ENCODE data around the gene PPARD. TPM values are rescaled to one million over a fixed set of nuclear protein-coding genes. Genes with fewer than 3 reads are reported as not detected.

PPARD gene
- total RNA-seq, 1 donor from 2014 or later: 4.9 TPM

- no peaks in the 10 kb centered on the region for H3K36me3 ChIP-seq
- peak overlapping the region; percentile 67 for H3K27ac ChIP-seq
- no peak for DNase-seq (ENCODE audit: low spot score)
- peaks cover 69% of the 10 kb centered on the region for H3F3A ChIP-seq (ENCODE audit: low read depth)
- H3K4me1 ChIP-seq: peaks cover 24% of the 10 kb centered on the region
- H3K27ac Mint-ChIP-seq: peak overlapping the region; percentile 76
- H3K79me2 ChIP-seq (ENCODE audit: low read depth): peaks cover 33% of the 10 kb centered on the region
- H3K4me2 ChIP-seq: no peak overlapping the region
- no peak overlapping the region for H2AFZ ChIP-seq (replicated peaks)
- H3K27me3 Mint-ChIP-seq (ENCODE audit: insufficient read depth, low read depth): peaks cover 3% of the 10 kb centered on the region
- H3K4me3 Mint-ChIP-seq: no peak overlapping the region
- H3K9ac ChIP-seq: no peak overlapping the region
- H3K4me1 Mint-ChIP-seq: peaks cover 34% of the 10 kb centered on the region
- TF ChIP-seq EZH2phosphoT487 (IDR thresholded peaks at IDR 0.05) (no peak), EZH2 (IDR thresholded peaks at IDR 0.05) (no peak)
- TF ChIP-seq, protein P1, sequence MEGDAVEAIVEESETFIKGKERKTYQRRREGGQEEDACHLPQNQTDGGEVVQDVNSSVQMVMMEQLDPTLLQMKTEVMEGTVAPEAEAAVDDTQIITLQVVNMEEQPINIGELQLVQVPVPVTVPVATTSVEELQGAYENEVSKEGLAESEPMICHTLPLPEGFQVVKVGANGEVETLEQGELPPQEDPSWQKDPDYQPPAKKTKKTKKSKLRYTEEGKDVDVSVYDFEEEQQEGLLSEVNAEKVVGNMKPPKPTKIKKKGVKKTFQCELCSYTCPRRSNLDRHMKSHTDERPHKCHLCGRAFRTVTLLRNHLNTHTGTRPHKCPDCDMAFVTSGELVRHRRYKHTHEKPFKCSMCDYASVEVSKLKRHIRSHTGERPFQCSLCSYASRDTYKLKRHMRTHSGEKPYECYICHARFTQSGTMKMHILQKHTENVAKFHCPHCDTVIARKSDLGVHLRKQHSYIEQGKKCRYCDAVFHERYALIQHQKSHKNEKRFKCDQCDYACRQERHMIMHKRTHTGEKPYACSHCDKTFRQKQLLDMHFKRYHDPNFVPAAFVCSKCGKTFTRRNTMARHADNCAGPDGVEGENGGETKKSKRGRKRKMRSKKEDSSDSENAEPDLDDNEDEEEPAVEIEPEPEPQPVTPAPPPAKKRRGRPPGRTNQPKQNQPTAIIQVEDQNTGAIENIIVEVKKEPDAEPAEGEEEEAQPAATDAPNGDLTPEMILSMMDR (IDR thresholded peaks at IDR 0.05): no peak
- H4K20me1 ChIP-seq (ENCODE audit: low read depth): peaks cover 50% of the 10 kb centered on the region
- H3K4me3 ChIP-seq: no peak overlapping the region
- H3K9me3 ChIP-seq (ENCODE audit: low read depth): no peaks in the 10 kb centered on the region
- peaks cover 28% of the 10 kb centered on the region for H3K36me3 Mint-ChIP-seq
- H3K27me3 ChIP-seq: no peaks in the 10 kb centered on the region
- H3K9me3 Mint-ChIP-seq: no peaks in the 10 kb centered on the region
Observed at GRCh38 chr6:35474131-35474941, 132.0 kb downstream of the PPARD start.

DNA sequence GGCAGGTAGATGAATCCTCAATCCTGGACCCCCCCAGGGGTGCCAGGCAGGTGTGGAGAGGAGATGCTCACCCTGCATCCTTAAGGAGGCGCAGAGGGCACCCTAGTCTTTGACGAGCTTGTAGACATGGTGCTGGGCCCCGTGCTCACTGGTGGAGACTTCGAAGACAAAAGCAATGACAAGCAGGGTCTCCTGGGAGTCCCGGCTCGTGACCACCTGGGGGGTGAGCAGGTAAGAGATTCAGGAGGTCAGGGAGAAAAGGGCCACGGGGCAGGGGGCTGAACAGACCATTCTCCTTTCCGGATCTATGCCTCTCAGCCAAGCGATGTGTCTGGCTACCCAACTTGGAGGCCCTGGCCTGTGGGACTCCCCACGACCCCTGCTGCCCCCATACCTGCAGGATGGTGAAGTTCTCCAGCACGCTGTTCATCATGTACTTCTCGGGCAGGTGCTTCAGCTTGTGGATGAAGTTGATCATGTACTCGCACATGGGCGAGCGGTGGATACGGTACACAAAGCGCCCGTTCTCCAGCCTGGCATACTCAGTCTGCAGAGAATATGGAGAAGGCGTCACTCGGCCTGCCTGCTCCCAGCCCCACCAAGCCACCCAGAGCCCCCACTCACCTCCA, 132.7 kb downstream of the PPARD start:
- H3K27me3 Mint-ChIP-seq (ENCODE audit: insufficient read depth, low read depth): no peaks in the 10 kb centered on the region
- no peaks in the 10 kb centered on the region for H3K9me3 ChIP-seq (ENCODE audit: low read depth)
- H2AFZ ChIP-seq (replicated peaks): no peak overlapping the region
- peak overlapping the region; percentile 67 for H3K27ac ChIP-seq
- H3K4me3 ChIP-seq: no peak overlapping the region
- DNase-seq (ENCODE audit: low spot score): no peak
- TF ChIP-seq, protein P1 (IDR thresholded peaks at IDR 0.05): no peak
- TF ChIP-seq EZH2 (IDR thresholded peaks at IDR 0.05): no peak
- no peak for TF ChIP-seq EZH2phosphoT487 (IDR thresholded peaks at IDR 0.05)
- peak overlapping the region; percentile 76 for H3K27ac Mint-ChIP-seq
- no peak overlapping the region for H3K4me2 ChIP-seq
- H3K4me3 Mint-ChIP-seq: no peak overlapping the region
- peaks cover 43% of the 10 kb centered on the region for H4K20me1 ChIP-seq (ENCODE audit: low read depth)
- H3K4me1 ChIP-seq: peaks cover 17% of the 10 kb centered on the region
- H3K27me3 ChIP-seq: no peaks in the 10 kb centered on the region
- H3K9me3 Mint-ChIP-seq: no peaks in the 10 kb centered on the region
- H3K9ac ChIP-seq: no peak overlapping the region
- peaks cover 26% of the 10 kb centered on the region for H3K4me1 Mint-ChIP-seq
- H3K79me2 ChIP-seq (ENCODE audit: low read depth): peaks cover 26% of the 10 kb centered on the region
- peaks cover 21% of the 10 kb centered on the region for H3K36me3 Mint-ChIP-seq
- H3K36me3 ChIP-seq: no peaks in the 10 kb centered on the region
- peaks cover 62% of the 10 kb centered on the region for H3F3A ChIP-seq (ENCODE audit: low read depth)

DNA sequence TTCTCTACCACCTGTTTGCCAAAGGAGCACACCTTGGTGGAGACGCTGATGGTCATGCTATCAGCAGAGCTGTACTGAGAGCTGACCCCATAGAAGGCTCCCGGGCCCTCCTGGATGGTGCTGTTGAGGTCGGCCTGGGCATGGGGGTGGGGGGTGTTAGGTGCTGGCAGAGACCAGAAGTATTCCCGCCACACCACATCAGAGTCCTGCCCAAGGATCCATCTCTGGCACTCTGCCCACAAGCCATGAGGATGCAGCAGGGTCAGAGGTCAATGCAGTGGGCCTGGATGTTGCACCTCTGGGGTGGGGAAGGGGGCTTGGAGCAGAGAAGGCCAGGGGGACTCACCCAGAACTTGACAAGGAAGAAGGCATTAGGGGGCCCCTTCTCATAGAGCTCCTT, 133.2 kb downstream of the PPARD start:
- DNase-seq (ENCODE audit: low spot score): no peak
- no peak overlapping the region for H3K27ac Mint-ChIP-seq
- Histone ChIP-seq H2AFZ (replicated peaks) (no peak overlapping the region), H3K9me3 (ENCODE audit: low read depth) (no peaks in the 10 kb centered on the region), H3K27me3 (no peaks in the 10 kb centered on the region), H3F3A (ENCODE audit: low read depth) (peaks cover 56% of the 10 kb centered on the region), H4K20me1 (ENCODE audit: low read depth) (peaks cover 38% of the 10 kb centered on the region), H3K79me2 (ENCODE audit: low read depth) (peaks cover 21% of the 10 kb centered on the region), H3K4me1 (peaks cover 12% of the 10 kb centered on the region), H3K27ac (no peak overlapping the region), H3K4me3 (no peak overlapping the region), H3K4me2 (no peak overlapping the region), H3K36me3 (no peaks in the 10 kb centered on the region), H3K9ac (no peak overlapping the region)
- peaks cover 16% of the 10 kb centered on the region for H3K36me3 Mint-ChIP-seq
- H3K4me1 Mint-ChIP-seq: peaks cover 21% of the 10 kb centered on the region
- H3K9me3 Mint-ChIP-seq: no peaks in the 10 kb centered on the region
- H3K4me3 Mint-ChIP-seq: no peak overlapping the region
- TF ChIP-seq EZH2 (IDR thresholded peaks at IDR 0.05): no peak
- TF ChIP-seq, protein P1 (IDR thresholded peaks at IDR 0.05): no peak
- no peak for TF ChIP-seq EZH2phosphoT487 (IDR thresholded peaks at IDR 0.05)
- H3K27me3 Mint-ChIP-seq (ENCODE audit: insufficient read depth, low read depth): peaks cover 2% of the 10 kb centered on the region
